ENCODE results near the gene MYO3A. TPM values are rescaled to one million over a fixed set of nuclear protein-coding genes. Genes with fewer than 3 reads are reported as not detected.
"Not testable (repeated sequence)": the region's sequence is repeated elsewhere in the genome, so short reads cannot be mapped to it uniquely, and the experiment has no call there.

MYO3A gene
- total RNA-seq, 1 donor from 2014 or later = not detected

- intact Hi-C loops (cut with micrococcal nuclease) = no loop called here
Observed at GRCh38 chr10:25974897-25975459, 40.9 kb downstream of the MYO3A start.

GRCh38 chr10:25978771-25979170 lies 44.7 kb downstream of the MYO3A start:
- intact Hi-C loops (cut with micrococcal nuclease) = no loop called here

GRCh38 chr10:25982107-25982506 lies 48.1 kb downstream of the MYO3A start:
- intact Hi-C loops (cut with micrococcal nuclease) = no loop called here

- intact Hi-C loops (cut with micrococcal nuclease) = no loop called here
Observed at GRCh38 chr10:25988583-25988982, 54.6 kb downstream of the MYO3A start.

- intact Hi-C loops (cut with micrococcal nuclease) = no loop called here
Observed at GRCh38 chr10:25989951-25990350, 55.9 kb downstream of the MYO3A start.

GRCh38 chr10:25999295-25999981 lies 65.4 kb downstream of the MYO3A start:
- intact Hi-C loops (cut with micrococcal nuclease) = no loop called here

- intact Hi-C loops (cut with micrococcal nuclease) = no loop called here
Observed at GRCh38 chr10:26000971-26001370, 66.9 kb downstream of the MYO3A start.

GRCh38 chr10:26002466-26002865 lies 68.4 kb downstream of the MYO3A start:
- intact Hi-C loops (cut with micrococcal nuclease) = not testable (repeated sequence)

GRCh38 chr10:26015092-26015491 lies 81.1 kb downstream of the MYO3A start:
- intact Hi-C loops (cut with micrococcal nuclease) = no loop called here

- intact Hi-C loops (cut with micrococcal nuclease) = no loop called here
Observed at GRCh38 chr10:26022831-26023230, 88.8 kb downstream of the MYO3A start.

GRCh38 chr10:26024303-26024702 lies 90.3 kb downstream of the MYO3A start:
- intact Hi-C loops (cut with micrococcal nuclease) = no loop called here

- intact Hi-C loops (cut with micrococcal nuclease) = no loop called here
Observed at GRCh38 chr10:26025523-26025922, 91.5 kb downstream of the MYO3A start.

GRCh38 chr10:26029858-26030257 lies 95.8 kb downstream of the MYO3A start:
- intact Hi-C loops (cut with micrococcal nuclease) = no loop called here

GRCh38 chr10:26031300-26031699 lies 97.3 kb downstream of the MYO3A start:
- intact Hi-C loops (cut with micrococcal nuclease) = no loop called here

GRCh38 chr10:26043469-26043868 lies 109.4 kb downstream of the MYO3A start:
- intact Hi-C loops (cut with micrococcal nuclease) = no loop called here

GRCh38 chr10:26044141-26044749 lies 110.2 kb downstream of the MYO3A start:
- intact Hi-C loops (cut with micrococcal nuclease) = no loop called here

- intact Hi-C loops (cut with micrococcal nuclease) = no loop called here
Observed at GRCh38 chr10:26046073-26046700, 112.2 kb downstream of the MYO3A start.

GRCh38 chr10:26048756-26049155 lies 114.7 kb downstream of the MYO3A start:
- intact Hi-C loops (cut with micrococcal nuclease) = no loop called here

- intact Hi-C loops (cut with micrococcal nuclease) = no loop called here
Observed at GRCh38 chr10:26052326-26052725, 118.3 kb downstream of the MYO3A start.

GRCh38 chr10:26057466-26057865 lies 123.4 kb downstream of the MYO3A start:
- intact Hi-C loops (cut with micrococcal nuclease) = no loop called here

- intact Hi-C loops (cut with micrococcal nuclease) = no loop called here
Observed at GRCh38 chr10:26064106-26064505, 130.1 kb downstream of the MYO3A start.

- intact Hi-C loops (cut with micrococcal nuclease) = no loop called here
Observed at GRCh38 chr10:26067680-26068079, 133.7 kb downstream of the MYO3A start.

Data from T-helper 1 cell treated with Interleukin-12 subunit alpha and Interleukin-12 subunit beta and Interleukin-4 antibody, amounts not matched to agents 30 ng/mL and 1 ng/mL, for 36 hours (primary cell).